A549 (cell line): ENCODE measurements around the gene POLD1. TPM values are rescaled to one million over a fixed set of nuclear protein-coding genes. Genes with fewer than 3 reads are reported as not detected.

ENCODE experiments used
- ATAC-seq, 2 experiments: fragments of 200-7000 bp in 1 of 2; fragments of >200 bp in 1 of 2; cut with Nextera tagmentation in 1 of 2; cut with Tn5 transposase in 1 of 2; 3 replicates each; pipeline versions ENCODE4 v1.8.0 to v1.9.1; 2018 to 2020; ENCODE audit warnings: mild to moderate bottlenecking in 1 of 2, moderate library complexity in 1 of 2
- CTCF ChIA-PET: fragments of 300-600 bp; sonication (Branson Sonifier 250); formaldehyde crosslinking; extraction: SDS; loops from one replicate; lab custom pipeline; 2021; ENCODE audit warnings: antibody characterized with exemption, inconsistent platforms; lab: Yijun Ruan, JAX
- POLR2A ChIA-PET: fragments of 350-600 bp; formaldehyde crosslinking; extraction: SDS; loops from one replicate; lab custom pipeline; 2021; ENCODE audit warnings: antibody characterized with exemption, inconsistent platforms; lab: Yijun Ruan, JAX
- DNase-seq, 2 experiments: peaks; one replicate each; pipeline versions ENCODE4 v3.0.0 to v3.0.0-alpha.2; 2011 to 2016; ENCODE audit warnings: low read depth in 1 of 2, low spot score in 1 of 2
- FAIRE-seq: peaks from 2 replicates; lab custom pipeline; 2011; peaks lifted over from hg19 to GRCh38; lab: Jason Lieb, UNC
- H3K27ac ChIP-seq, 2 experiments: fragments of >200 bp; sonication (Bioruptor Twin); formaldehyde crosslinking; 3 replicates each; pipeline ENCODE4 v1.5.1; 2016 to 2017
- H3K4me1 ChIP-seq: fragments of >200 bp; sonication (Bioruptor Twin); formaldehyde crosslinking; 3 replicates; pipeline ENCODE4 v1.6.1; 2016
- H3K4me2 ChIP-seq: fragments of >200 bp; sonication (Bioruptor Twin); formaldehyde crosslinking; 3 replicates; pipeline ENCODE4 v1.6.1; 2016
- H3K4me3 ChIP-seq: fragments of >200 bp; sonication (Bioruptor Twin); formaldehyde crosslinking; 3 replicates; pipeline ENCODE4 v1.5.1; 2016
- H3K9me3 ChIP-seq: fragments of >200 bp; sonication (Bioruptor Twin); formaldehyde crosslinking; 3 replicates; pipeline ENCODE4 v1.6.1; 2016
- ATOH8 ChIP-seq: fragments of 250-450 bp; sonication (Bioruptor Pico); IDR thresholded peaks from 2 replicates; pipeline ENCODE4 v1.5.0; 2020; ENCODE audit warnings: low read depth, mild to moderate bottlenecking, moderate library complexity
- BHLHE40 ChIP-seq: IDR thresholded peaks from 2 replicates; pipeline ENCODE4 v1.6.1; 2012; ENCODE audit warnings: low read depth, low read length, inconsistent platforms
- CBX2 ChIP-seq: fragments of 200-600 bp; sonication (generic); IDR thresholded peaks from 2 replicates; pipeline ENCODE4 v1.6.1; 2016; ENCODE audit warnings: low read depth, mild to moderate bottlenecking, borderline replicate concordance
- CBX8 ChIP-seq: fragments of 200-600 bp; sonication (generic); IDR thresholded peaks from 2 replicates; pipeline ENCODE4 v1.6.1; 2016
- CEBPB ChIP-seq, 2 experiments: fragments of >200 bp in 1 of 2; sonication (Bioruptor Twin) in 1 of 2; formaldehyde crosslinking in 1 of 2; IDR thresholded peaks; 2 replicates each; pipeline ENCODE4 v1.6.1; 2012 to 2016
- CHD4 ChIP-seq: fragments of 200-600 bp; sonication (generic); IDR thresholded peaks from 2 replicates; pipeline ENCODE4 v1.6.1; 2016; ENCODE audit warnings: antibody characterized with exemption, mild to moderate bottlenecking, borderline replicate concordance
- CTCF ChIP-seq: fragments of >200 bp; sonication (Bioruptor Twin); formaldehyde crosslinking; IDR thresholded peaks from 3 replicates; pipeline ENCODE4 v1.5.1; 2016
- E2F6 ChIP-seq: IDR thresholded peaks from 2 replicates; pipeline ENCODE4 v1.6.1; 2012; ENCODE audit warnings: low read depth, borderline replicate concordance
- EHF ChIP-seq: fragments of 250-450 bp; sonication (Bioruptor Pico); IDR thresholded peaks from 2 replicates; pipeline ENCODE4 v1.5.0; 2020; ENCODE audit warnings: mild to moderate bottlenecking
- EHMT2 ChIP-seq: fragments of 200-600 bp; sonication (generic); IDR thresholded peaks from 2 replicates; pipeline ENCODE4 v1.6.1; 2016; ENCODE audit warnings: antibody characterized with exemption, low read depth, mild to moderate bottlenecking, moderate library complexity
- ESRRA ChIP-seq: fragments of 150-350 bp; IDR thresholded peaks from 2 replicates; pipeline ENCODE4 v1.6.1; 2014; ENCODE audit warnings: mild to moderate bottlenecking, low read length, borderline replicate concordance
- FOSL2 ChIP-seq, 2 experiments: fragments of 450-650 bp in 1 of 2; fragments of >200 bp in 1 of 2; sonication (Bioruptor Twin) in 1 of 2; formaldehyde crosslinking; IDR thresholded peaks; 2 replicates each; pipeline versions ENCODE4 v1.5.0 to v1.6.1; 2016 to 2020; ENCODE audit warnings: mild to moderate bottlenecking in 1 of 2, moderate library complexity in 1 of 2
- FOXS1 ChIP-seq: fragments of 250-450 bp; sonication (Bioruptor Pico); IDR thresholded peaks from 2 replicates; pipeline ENCODE4 v1.5.0; 2020; ENCODE audit warnings: mild to moderate bottlenecking, moderate library complexity
- HEYL ChIP-seq: fragments of 250-450 bp; sonication (Bioruptor Pico); IDR thresholded peaks from 2 replicates; pipeline ENCODE4 v1.8.0; 2021; ENCODE audit warnings: mild to moderate bottlenecking, moderate library complexity
- HOXA7 ChIP-seq: fragments of 250-450 bp; sonication (Bioruptor Pico); IDR thresholded peaks from 2 replicates; pipeline ENCODE4 v1.5.0; 2020; ENCODE audit warnings: mild to moderate bottlenecking, moderate library complexity
- JUN ChIP-seq, 2 experiments: fragments of >200 bp; sonication (Bioruptor Twin); formaldehyde crosslinking; IDR thresholded peaks; 2 replicates in 1 of 2; 3 replicates in 1 of 2; pipeline ENCODE4 v1.6.1; 2016 to 2017
- JUNB ChIP-seq: fragments of >200 bp; sonication (Bioruptor Twin); formaldehyde crosslinking; IDR thresholded peaks from 2 replicates; pipeline ENCODE4 v1.6.1; 2016
- MAZ ChIP-seq: fragments of 150-350 bp; IDR thresholded peaks from 2 replicates; pipeline ENCODE4 v1.6.1; 2014; ENCODE audit warnings: antibody characterized with exemption, low read depth, low read length, borderline replicate concordance
- MYC ChIP-seq: IDR thresholded peaks from 2 replicates; pipeline ENCODE4 v1.6.1; 2012; ENCODE audit warnings: mild to moderate bottlenecking, inconsistent platforms, low read length, improper control_type of control experiment, borderline replicate concordance
- NPAS2 ChIP-seq: fragments of 250-450 bp; sonication (Bioruptor Pico); IDR thresholded peaks from 2 replicates; pipeline ENCODE4 v1.8.0; 2022; ENCODE audit warnings: mild to moderate bottlenecking, moderate library complexity, borderline replicate concordance
- NR3C1 ChIP-seq: fragments of >200 bp; sonication (Bioruptor Twin); formaldehyde crosslinking; IDR thresholded peaks from 3 replicates; pipeline ENCODE4 v1.6.1; 2017
- PHF8 ChIP-seq: fragments of 200-600 bp; sonication (generic); IDR thresholded peaks from 2 replicates; pipeline ENCODE4 v1.6.1; 2016; ENCODE audit warnings: low read depth, mild to moderate bottlenecking, antibody characterized with exemption, moderate library complexity, borderline replicate concordance
- RARB ChIP-seq: fragments of 250-450 bp; sonication (Bioruptor Pico); IDR thresholded peaks from 2 replicates; pipeline ENCODE4 v1.8.0; 2021; ENCODE audit warnings: mild to moderate bottlenecking, moderate library complexity
- RNF2 ChIP-seq: fragments of 200-600 bp; sonication (generic); IDR thresholded peaks from 2 replicates; pipeline ENCODE4 v1.6.1; 2016; ENCODE audit warnings: low read depth, mild to moderate bottlenecking, antibody characterized with exemption, moderate library complexity, borderline replicate concordance
- ZFP36 ChIP-seq: fragments of 450-650 bp; IDR thresholded peaks from 2 replicates; pipeline ENCODE4 v1.6.1; 2014; ENCODE audit warnings: borderline replicate concordance; ENCODE audit not compliant: partially characterized antibody
- ZNF302 ChIP-seq: fragments of 250-450 bp; sonication (Bioruptor Pico); IDR thresholded peaks from 2 replicates; pipeline ENCODE4 v1.9.0; 2021; ENCODE audit warnings: inconsistent platforms, mild to moderate bottlenecking, moderate library complexity
- WGBS: methylation state at CpG from one replicate; pipeline ENCODE4 v1.1.6; 2017; ENCODE audit errors: missing lambda C conversion rate; 5-methylcytosine and 5-hydroxymethylcytosine counted together
- polyA plus RNA-seq, 4 experiments: library from polyadenylated mRNA; depleted of rRNA in 3 of 4; stranded (reverse); fragments of >200 nt; fragmentation: RNase III in 1 of 4; extraction: RNeasy Plus Mini Kit Qiagen cat#74134 plus additional on column Dnase treatment in 1 of 4; gene quantifications; 2 replicates in 3 of 4; 3 replicates in 1 of 4; pipeline ENCODE4 v1.2.3, GENCODE V29; 2011 to 2017

The POLD1 gene
- polyA plus RNA-seq, 2 of the 4 experiments (the other 2 are of a cell fraction): 26.1 to 88.8 TPM

- Histone ChIP-seq H3K4me1 (no peaks in the 10 kb centered on the region), H3K4me3 (no peak overlapping the region), H3K4me2 (no peak overlapping the region), H3K9me3 (no peaks in the 10 kb centered on the region), H3K27ac (no peak overlapping the region)
- TF ChIP-seq ESRRA (no peak), CBX2 (no peak), EHMT2 (no peak), HEYL (CRISPR knock-in tag) (no peak), NR3C1 (no peak), BHLHE40 (no peak), JUN (IDR thresholded peaks at IDR 0.05) (no peak), E2F6 (no peak), CHD4 (no peak), CTCF (no peak), FOSL2 (IDR thresholded peaks at IDR 0.05) (no peak), FOSL2 (CRISPR knock-in tag; IDR thresholded peaks at IDR 0.05) (no peak), PHF8 (no peak), FOXS1 (CRISPR knock-in tag) (no peak), MYC (no peak), RNF2 (no peak), ZFP36 (no peak), ATOH8 (CRISPR knock-in tag) (no peak), NPAS2 (CRISPR knock-in tag) (no peak)
- FAIRE-seq (no peak), ATAC-seq (no peak), DNase-seq (no peak)
- CTCF ChIA-PET: interaction anchor here (0.5 to 3.7 kb wide), 3 partner anchors 14 to 266 kb away, joined by 3 to 25 read pairs (median 4); no protein-coding TSS in a partner anchor
- POLR2A ChIA-PET: no interaction called here
- WGBS: 73% methylated on average over 10 of the region's 10 CpGs
These were observed 63.6 kb downstream of the POLD1 start for GRCh38 chr19:50447750-50448149.

DNA sequence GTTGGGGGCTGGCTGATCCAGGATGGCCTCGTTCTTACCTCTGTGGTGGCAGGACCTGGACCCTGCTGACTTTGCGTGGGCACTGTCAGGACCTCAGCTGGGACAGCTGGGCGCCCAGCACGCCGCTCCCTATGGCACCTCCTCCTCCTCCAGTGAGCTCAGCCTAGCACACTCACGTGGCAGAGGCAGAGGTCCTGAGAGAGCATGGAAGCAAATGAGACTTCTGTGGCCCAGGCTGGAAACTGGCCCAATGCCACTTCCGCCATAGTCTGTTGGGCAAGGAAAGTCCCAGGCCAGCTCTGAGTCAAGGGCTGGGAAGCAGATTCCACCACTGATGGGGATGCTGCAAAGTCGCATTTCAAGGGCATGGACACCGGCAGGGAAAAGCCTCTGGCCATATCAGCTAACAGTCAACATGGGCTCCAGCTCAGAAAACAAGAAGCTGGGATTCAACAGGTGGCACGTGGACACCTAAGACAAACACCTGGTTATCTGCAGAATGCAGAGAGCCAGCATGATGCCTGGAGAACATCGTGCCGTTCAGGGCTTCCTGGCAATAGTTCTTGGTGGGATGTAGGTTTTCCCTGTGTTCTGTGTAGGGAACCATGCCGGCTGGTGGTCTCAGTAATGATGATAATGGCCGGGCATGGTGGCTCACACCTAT, 65.2 kb downstream of the POLD1 start:
- Histone ChIP-seq H3K4me2 (no peak overlapping the region), H3K4me3 (no peak overlapping the region), H3K9me3 (no peaks in the 10 kb centered on the region), H3K4me1 (no peaks in the 10 kb centered on the region), H3K27ac (no peak overlapping the region)
- POLR2A ChIA-PET: no interaction called here
- CTCF ChIA-PET: interaction anchor here (0.9 to 3.7 kb wide), 5 partner anchors 12 to 92 kb away, joined by 3 to 25 read pairs (median 5); no protein-coding TSS in a partner anchor
- TF ChIP-seq MAZ (no peak), JUNB (no peak), NR3C1 (no peak), ZNF302 (CRISPR knock-in tag) (no peak), CBX8 (no peak), FOSL2 (IDR thresholded peaks at IDR 0.05) (no peak), FOSL2 (CRISPR knock-in tag; IDR thresholded peaks at IDR 0.05) (no peak), CBX2 (no peak), MYC (no peak), E2F6 (no peak), CEBPB (IDR thresholded peaks at IDR 0.05) (no peak), HOXA7 (CRISPR knock-in tag) (no peak), RARB (CRISPR knock-in tag) (no peak), CTCF (no peak), EHF (CRISPR knock-in tag) (no peak), ZFP36 (no peak)
- FAIRE-seq (no peak), ATAC-seq (peak; percentile 28 to 34; a peak in 2 of 6 replicates), DNase-seq (peak in 1 of 2 experiments; percentile 38)
- 43% methylated on average over 14 of the region's 14 CpGs for WGBS
